ENCODE measurements around the gene MYO3B.

- TF ChIP-seq CTCF (IDR thresholded peaks at IDR 0.05) (no peak), EZH2 (IDR thresholded peaks at IDR 0.05; ENCODE audit: borderline replicate concordance, insufficient read depth, low read depth, low read length, poor library complexity, severe bottlenecking) (no peak)
Measured at GRCh38 chr2:170152421-170152820, 25.5 kb upstream of the MYO3B start.

Measured in B cell (primary cell).